NCI-H2107 treated with DMSO at 0.1 percent for 48 hours (cell line): ENCODE data around the gene PRDM7.
"Not testable (repeated sequence)": the region's sequence is repeated elsewhere in the genome, so short reads cannot be mapped to it uniquely, and the experiment has no call there.

Experiments used
- DNase-seq: peaks from one replicate; lab custom pipeline; 2025; ENCODE audit not compliant: unreplicated experiment; lab: John Stamatoyannopoulos, UW

PRDM7 gene

GRCh38 chr16:90077240-90077756 lies at the start of gene PRDM7:
PRDM7 (minus strand) TSS chr16:90077331; CDS start chr16:90075910, 1,421 bp downstream.
- DNase-seq = peak; percentile 38

GRCh38 chr16:90121846-90122245 lies 44.7 kb upstream of the PRDM7 start:
- DNase-seq = not testable (repeated sequence)

GRCh38 chr16:90107617-90108016 lies 30.5 kb upstream of the PRDM7 start:
- DNase-seq = not testable (repeated sequence)

- DNase-seq = not testable (repeated sequence)
These were observed 29.9 kb upstream of the PRDM7 start for GRCh38 chr16:90107060-90107459.

- not testable (repeated sequence) for DNase-seq
These were observed 29.1 kb upstream of the PRDM7 start for GRCh38 chr16:90106271-90106670.

- DNase-seq = not testable (repeated sequence)
These were observed 27.6 kb upstream of the PRDM7 start for GRCh38 chr16:90104725-90105124.

- not testable (repeated sequence) for DNase-seq
These were observed 25.2 kb upstream of the PRDM7 start for GRCh38 chr16:90102086-90102884.

GRCh38 chr16:90101332-90101731 lies 24.2 kb upstream of the PRDM7 start:
- not testable (repeated sequence) for DNase-seq

GRCh38 chr16:90100790-90101189 lies 23.7 kb upstream of the PRDM7 start:
- DNase-seq = not testable (repeated sequence)

- DNase-seq = not testable (repeated sequence)
These were observed 23.1 kb upstream of the PRDM7 start for GRCh38 chr16:90100229-90100628.

- DNase-seq = not testable (repeated sequence)
These were observed 21.8 kb upstream of the PRDM7 start for GRCh38 chr16:90098936-90099335.

GRCh38 chr16:90097010-90097684 lies 20.0 kb upstream of the PRDM7 start:
- DNase-seq = not testable (repeated sequence)

GRCh38 chr16:90094791-90095190 lies 17.7 kb upstream of the PRDM7 start:
- not testable (repeated sequence) for DNase-seq

GRCh38 chr16:90094296-90094695 lies 17.2 kb upstream of the PRDM7 start:
- not testable (repeated sequence) for DNase-seq

- not testable (repeated sequence) for DNase-seq
These were observed 16.7 kb upstream of the PRDM7 start for GRCh38 chr16:90093799-90094198.

- not testable (repeated sequence) for DNase-seq
These were observed 15.7 kb upstream of the PRDM7 start for GRCh38 chr16:90092781-90093180.

GRCh38 chr16:90084215-90084950 lies 7.3 kb upstream of the PRDM7 start:
- DNase-seq = no peak

GRCh38 chr16:90083139-90083538 lies 6.0 kb upstream of the PRDM7 start:
- no peak for DNase-seq

- no peak for DNase-seq
These were observed 4.5 kb upstream of the PRDM7 start for GRCh38 chr16:90081606-90081970.

GRCh38 chr16:90078579-90078895 lies 1.4 kb upstream of the PRDM7 start:
- no peak for DNase-seq
